IMR-90 (cell line): ENCODE measurements around the gene TIMM17B. TPM values are rescaled to one million over a fixed set of nuclear protein-coding genes. Genes with fewer than 3 reads are reported as not detected.

Experiments used
- ATAC-seq: fragments of 200-7000 bp; cut with Tn5 transposase; 2 replicates; pipeline ENCODE4 v1.9.1; 2020; ENCODE audit warnings: low read depth, mild to moderate bottlenecking, moderate library complexity
- BruUV-seq: library from RNA; stranded (reverse); fragments of 400-500 nt; replicated peaks from 2 replicates; lab custom pipeline; 2021; lab: Mats Ljungman, UMichigan
- CTCF ChIA-PET: fragments of 300-600 bp; formaldehyde crosslinking; extraction: SDS; loops from one replicate; lab custom pipeline; 2021; ENCODE audit warnings: antibody characterized with exemption; lab: Yijun Ruan, JAX
- POLR2A ChIA-PET: fragments of 300-600 bp; sonication (Branson Sonifier 250); formaldehyde crosslinking; loops from one replicate; lab custom pipeline; 2022; ENCODE audit warnings: antibody characterized with exemption; ENCODE audit not compliant: unreplicated experiment; lab: Charles Lee
- DNase-seq: peaks from one replicate; pipeline ENCODE4 v3.0.0; 2013
- H2AFZ ChIP-seq: replicated peaks from 2 replicates; pipeline ENCODE3; 2013; ENCODE audit warnings: low read length, mild to moderate bottlenecking; ENCODE audit not compliant: poor library complexity
- H2AK5ac ChIP-seq: 2 replicates; pipeline ENCODE4 v1.6.1; 2013; ENCODE audit warnings: low read depth, low read length, inconsistent platforms
- H2AK9ac ChIP-seq: replicated peaks from 2 replicates; pipeline ENCODE3; 2013; ENCODE audit warnings: mild to moderate bottlenecking, low read depth, low read length, moderate library complexity; ENCODE audit not compliant: poor library complexity
- H2BK120ac ChIP-seq: 2 replicates; pipeline ENCODE4 v1.6.1; 2013; ENCODE audit warnings: low read depth, low read length, inconsistent platforms
- H2BK15ac ChIP-seq: 3 replicates; pipeline ENCODE4 v1.6.1; 2013; ENCODE audit warnings: low read depth, low read length, inconsistent platforms
- H2BK20ac ChIP-seq: 2 replicates; pipeline ENCODE4 v1.6.1; 2013; ENCODE audit warnings: low read depth, mild to moderate bottlenecking, inconsistent platforms, low read length, moderate library complexity
- H2BK5ac ChIP-seq: 2 replicates; pipeline ENCODE4 v1.6.1; 2013; ENCODE audit warnings: mild to moderate bottlenecking, low read depth, low read length, inconsistent platforms; ENCODE audit not compliant: poor library complexity, severe bottlenecking
- H3K14ac ChIP-seq: replicated peaks from 2 replicates; pipeline ENCODE4 v1.6.1; 2013; ENCODE audit warnings: low read depth, low read length, inconsistent platforms
- H3K18ac ChIP-seq: 2 replicates; pipeline ENCODE4 v1.6.1; 2013; ENCODE audit warnings: low read depth, low read length, control low read depth
- H3K23ac ChIP-seq: 2 replicates; pipeline ENCODE4 v1.6.1; 2013; ENCODE audit warnings: low read depth, low read length, inconsistent platforms
- H3K27ac ChIP-seq: 2 replicates; pipeline ENCODE4 v1.5.1; 2013; ENCODE audit warnings: mild to moderate bottlenecking, control low read depth, low read length; ENCODE audit not compliant: insufficient read depth
- H3K27me3 ChIP-seq: 2 replicates; pipeline ENCODE4 v1.6.1; 2013; ENCODE audit warnings: low read length; ENCODE audit not compliant: control insufficient read depth, insufficient read depth
- H3K36me3 ChIP-seq: 2 replicates; pipeline ENCODE4 v1.6.1; 2013; ENCODE audit warnings: low read length, mixed read lengths; ENCODE audit not compliant: control insufficient read depth, insufficient read depth
- H3K4ac ChIP-seq: 2 replicates; pipeline ENCODE4 v1.6.1; 2013; ENCODE audit warnings: low read depth, low read length, inconsistent platforms
- H3K4me1 ChIP-seq: 2 replicates; pipeline ENCODE4 v1.6.1; 2013; ENCODE audit warnings: low read length, mixed read lengths; ENCODE audit not compliant: control insufficient read depth, insufficient read depth
- H3K4me2 ChIP-seq: 2 replicates; pipeline ENCODE4 v1.6.1; 2013; ENCODE audit warnings: low read depth, mild to moderate bottlenecking, control low read depth, low read length, moderate library complexity
- H3K4me3 ChIP-seq: 2 replicates; pipeline ENCODE4 v1.5.1; 2013; ENCODE audit warnings: low read depth, mild to moderate bottlenecking, control low read depth, low read length, moderate library complexity; ENCODE audit not compliant: insufficient read depth
- H3K56ac ChIP-seq: 2 replicates; pipeline ENCODE4 v1.6.1; 2013; ENCODE audit warnings: low read length, inconsistent platforms; ENCODE audit not compliant: insufficient read depth; ENCODE audit errors: extremely low read depth
- H3K79me1 ChIP-seq, 2 experiments: 2 replicates each; pipeline ENCODE4 v1.6.1; 2013; ENCODE audit warnings: low read length in 2 of 2, inconsistent platforms in 1 of 2, low read depth in 1 of 2
- H3K9ac ChIP-seq: 2 replicates; pipeline ENCODE4 v1.6.1; 2013; ENCODE audit warnings: low read depth, low read length, control low read depth
- H3K9me1 ChIP-seq: 2 replicates; pipeline ENCODE4 v1.6.1; 2013; ENCODE audit warnings: low read length, inconsistent platforms; ENCODE audit not compliant: insufficient read depth
- H3K9me3 ChIP-seq: 2 replicates; pipeline ENCODE4 v1.6.1; 2013; ENCODE audit warnings: low read length; ENCODE audit not compliant: control insufficient read depth, insufficient read depth
- H4K20me1 ChIP-seq: 2 replicates; pipeline ENCODE4 v1.6.1; 2013; ENCODE audit warnings: low read length, inconsistent platforms; ENCODE audit not compliant: insufficient read depth
- H4K5ac ChIP-seq: 2 replicates; pipeline ENCODE4 v1.6.1; 2013; ENCODE audit warnings: mild to moderate bottlenecking, low read depth, low read length, control low read depth
- H4K8ac ChIP-seq, 2 experiments: 2 replicates each; pipeline ENCODE4 v1.6.1; 2013; ENCODE audit warnings: low read depth in 2 of 2, low read length in 2 of 2, control low read depth in 1 of 2, inconsistent platforms in 1 of 2
- H4K91ac ChIP-seq: 2 replicates; pipeline ENCODE4 v1.6.1; 2013; ENCODE audit warnings: low read depth, low read length, inconsistent platforms; ENCODE audit not compliant: insufficient read depth
- CEBPB ChIP-seq: IDR thresholded peaks from 2 replicates; pipeline ENCODE4 v1.6.1; 2012; ENCODE audit warnings: low read depth, low read length, improper control_type of control experiment
- CHD1 ChIP-seq: IDR thresholded peaks from 2 replicates; pipeline ENCODE4 v1.6.1; 2012; ENCODE audit warnings: low read depth, low read length, improper control_type of control experiment
- CTCF ChIP-seq: conservative IDR thresholded peaks from 2 replicates; pipeline ENCODE4 v1.5.1; 2012; ENCODE audit warnings: mild to moderate bottlenecking, low read depth, low read length, improper control_type of control experiment
- FOS ChIP-seq: fragments of 150-350 bp; IDR thresholded peaks from 2 replicates; pipeline ENCODE4 v1.6.1; 2016; ENCODE audit warnings: low read depth, low read length
- MAZ ChIP-seq: IDR thresholded peaks from 2 replicates; pipeline ENCODE4 v1.6.1; 2012; ENCODE audit warnings: low read depth, mild to moderate bottlenecking, low read length, improper control_type of control experiment, moderate library complexity, borderline replicate concordance
- MXI1 ChIP-seq: IDR thresholded peaks from 2 replicates; pipeline ENCODE4 v1.6.1; 2012; ENCODE audit warnings: low read depth, mild to moderate bottlenecking, low read length, moderate library complexity, borderline replicate concordance
- POLR2A ChIP-seq: IDR thresholded peaks from 2 replicates; pipeline ENCODE4 v1.6.1; 2012; ENCODE audit warnings: mild to moderate bottlenecking, low read depth, low read length
- RAD21 ChIP-seq: IDR thresholded peaks from 2 replicates; pipeline ENCODE4 v1.6.1; 2012; ENCODE audit warnings: low read length, improper control_type of control experiment
- RCOR1 ChIP-seq: IDR thresholded peaks from 2 replicates; pipeline ENCODE4 v1.6.1; 2012; ENCODE audit warnings: mild to moderate bottlenecking, low read length, improper control_type of control experiment; ENCODE audit not compliant: insufficient replicate concordance
- RFX5 ChIP-seq: IDR thresholded peaks from 2 replicates; pipeline ENCODE4 v1.8.0; 2012; ENCODE audit warnings: low read depth, mild to moderate bottlenecking, low read length, moderate library complexity
- SMC3 ChIP-seq: fragments of 150-350 bp; IDR thresholded peaks from 2 replicates; pipeline ENCODE4 v1.6.1; 2016; ENCODE audit warnings: low read depth, mild to moderate bottlenecking, antibody characterized with exemption, low read length, moderate library complexity
- WGBS, 2 experiments: methylation state at CpG; one replicate each; pipeline versions ENCODE4 v1.1.5 to v1.1.7; 2013; ENCODE audit warnings: missing lambda C conversion rate in 2 of 2; ENCODE audit not compliant: insufficient read length in 1 of 2; ENCODE audit errors: extremely low coverage in 2 of 2; 5-methylcytosine and 5-hydroxymethylcytosine counted together
- dilution Hi-C: fragments of 300-500 bp; cut with HindIII; formaldehyde crosslinking; loops from one replicate; pipeline ENCODE4 v1.14.3; 2018; ENCODE audit warnings: low sequenced_read_pairs; ENCODE audit not compliant: unreplicated experiment
- in situ Hi-C: fragments of 300-500 bp; cut with MboI; formaldehyde crosslinking; loops from 3 replicates; pipeline ENCODE4 v1.14.3; 2019; ENCODE audit warnings: low sequenced_read_pairs, inconsistent platforms, mixed read lengths
- intact Hi-C: fragments of 100-400 bp; cut with micrococcal nuclease; formaldehyde crosslinking; loops from 2 replicates; pipeline ENCODE4 v1.10.0; 2022
- polyA plus RNA-seq, 3 experiments: library from polyadenylated mRNA; depleted of rRNA; stranded (reverse); fragments of >200 nt; gene quantifications; 2 replicates each; pipeline ENCODE4 v1.2.3, GENCODE V29; 2012; ENCODE audit warnings: low replicate concordance in 1 of 3
- total RNA-seq: library from RNA; depleted of rRNA; stranded (reverse); fragments of >200 nt; gene quantifications from 2 replicates; pipeline ENCODE4 v1.2.3, GENCODE V29; 2012
- TF ChIP-seq, protein P1 (sequence below): fragments of 150-350 bp; IDR thresholded peaks from 2 replicates; pipeline ENCODE4 v1.6.1; 2016; ENCODE audit warnings: low read depth, mild to moderate bottlenecking, low read length, moderate library complexity, borderline replicate concordance

Gene TIMM17B
- total and polyA plus RNA-seq, 2 of the 4 experiments (the other 2 are of a cell fraction): 28.7 to 73.6 TPM

- Histone ChIP-seq H3K4ac (no peak overlapping the region), H2BK120ac (no peak overlapping the region), H2BK20ac (no peak overlapping the region), H3K18ac (no peak overlapping the region), H3K27ac (no peak overlapping the region), H3K14ac (no peak overlapping the region), H3K4me1 (0 out of 2 replicates have a peak, but pooled peaks cover 2% of the 10 kb centered on the region), H3K79me1 (peaks cover 6 to 30% of the 10 kb centered on the region in 2 experiments), H3K9ac (no peak overlapping the region), H2AFZ (no peak overlapping the region), H3K36me3 (peaks cover 11% of the 10 kb centered on the region), H4K91ac (no peak overlapping the region), H4K8ac (no peak overlapping the region), H4K5ac (no peak overlapping the region), H3K4me3 (no peak overlapping the region), H2AK5ac (no peak overlapping the region), H3K9me1 (0 out of 2 replicates have a peak, but pooled peaks cover 4% of the 10 kb centered on the region), H3K4me2 (no peak overlapping the region), H3K56ac (no peak overlapping the region), H2AK9ac (no peak overlapping the region), H2BK5ac (no peak overlapping the region), H3K27me3 (no peaks in the 10 kb centered on the region), H3K23ac (no peak overlapping the region), H2BK15ac (no peak overlapping the region), H3K9me3 (no peaks in the 10 kb centered on the region), H4K20me1 (peaks cover 7% of the 10 kb centered on the region; the same call in 1 of the 2 replicates)
- TF ChIP-seq RAD21 (no peak), CTCF (no peak), POLR2A (no peak), RCOR1 (no peak), RFX5 (no peak), FOS (no peak), MAZ (no peak), CEBPB (no peak), MXI1 (no peak), CHD1 (no peak), SMC3 (no peak)
- TF ChIP-seq, protein P1, sequence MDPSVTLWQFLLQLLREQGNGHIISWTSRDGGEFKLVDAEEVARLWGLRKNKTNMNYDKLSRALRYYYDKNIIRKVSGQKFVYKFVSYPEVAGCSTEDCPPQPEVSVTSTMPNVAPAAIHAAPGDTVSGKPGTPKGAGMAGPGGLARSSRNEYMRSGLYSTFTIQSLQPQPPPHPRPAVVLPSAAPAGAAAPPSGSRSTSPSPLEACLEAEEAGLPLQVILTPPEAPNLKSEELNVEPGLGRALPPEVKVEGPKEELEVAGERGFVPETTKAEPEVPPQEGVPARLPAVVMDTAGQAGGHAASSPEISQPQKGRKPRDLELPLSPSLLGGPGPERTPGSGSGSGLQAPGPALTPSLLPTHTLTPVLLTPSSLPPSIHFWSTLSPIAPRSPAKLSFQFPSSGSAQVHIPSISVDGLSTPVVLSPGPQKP: no peak
- ChIA-PET CTCF (no interaction called here), POLR2A (no interaction called here)
- no peak for DNase-seq
- in situ Hi-C loops (no loop called here), intact Hi-C loops (no loop called here), dilution Hi-C loops (no loop called here)
- WGBS, 2 experiments: 70% methylated on average over 4 of the region's 8 CpGs; no CpG with 5 or more reads in 1 of the 2 experiments
- ATAC-seq: no peak
- BruUV-seq: no TSS peak
Observed at GRCh38 chrX:48899078-48899410, 1.5 kb upstream of the TIMM17B start.
